Stomach smooth muscle (tissue), 2 donors: Measurements from ENCODE around the gene GRK4.
"Not testable (repeated sequence)": the region's sequence is repeated elsewhere in the genome, so short reads cannot be mapped to it uniquely, and the experiment has no call there.

Experiments
- H3K27ac ChIP-seq: one replicate; pipeline ENCODE4 v1.7.0; 2013; ENCODE audit warnings: mild to moderate bottlenecking, low read length, inconsistent platforms
- H3K27me3 ChIP-seq, 2 donors: one replicate each; pipeline ENCODE4 v1.7.0; 2013; ENCODE audit warnings: low read length in 2 of 2; ENCODE audit not compliant: insufficient read depth in 2 of 2, control insufficient read depth in 1 of 2
- H3K36me3 ChIP-seq, 2 donors: one replicate each; pipeline ENCODE4 v1.7.0; 2013; ENCODE audit warnings: low read length in 2 of 2; ENCODE audit not compliant: control insufficient read depth in 2 of 2, insufficient read depth in 2 of 2
- H3K4me1 ChIP-seq: one replicate; pipeline ENCODE4 v1.7.0; 2013; ENCODE audit warnings: low read length; ENCODE audit not compliant: control insufficient read depth, insufficient read depth
- H3K4me3 ChIP-seq, 2 donors: one replicate each; pipeline ENCODE4 v1.7.0; 2013; ENCODE audit warnings: low read length in 2 of 2
- H3K9ac ChIP-seq, 2 donors: one replicate each; pipeline ENCODE4 v1.7.0; 2013; ENCODE audit warnings: low read length in 2 of 2, mild to moderate bottlenecking in 1 of 2
- H3K9me3 ChIP-seq, 2 donors: one replicate each; pipeline ENCODE4 v1.7.0; 2013; ENCODE audit warnings: low read length in 2 of 2; ENCODE audit not compliant: control insufficient read depth in 2 of 2
- donor health status: healthy.
- donor health status: Pancreatic carcinoma.

GRK4 gene

DNA sequence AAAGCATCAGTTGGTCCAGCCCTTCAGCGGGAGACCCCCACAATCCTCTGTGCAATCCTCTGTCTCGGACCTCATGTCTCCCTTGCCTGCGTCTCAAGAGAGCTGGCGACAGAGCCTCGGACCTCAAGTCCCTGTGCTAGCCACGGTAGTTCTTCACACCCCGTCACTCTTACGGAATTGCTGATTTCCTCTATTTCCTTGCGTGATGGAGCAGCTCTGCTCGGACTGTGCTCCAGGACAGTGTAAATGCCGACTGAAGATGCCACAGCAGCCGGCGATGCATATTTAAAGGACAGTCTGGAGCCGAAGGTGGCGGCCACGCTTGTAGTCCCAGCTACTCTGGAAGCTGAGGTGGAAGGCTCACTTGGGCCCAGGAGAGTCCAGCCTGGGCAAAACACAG, 1.9 kb downstream of the GRK4 start:
- H3K27ac ChIP-seq, result no peak overlapping the region
- no peaks in the 10 kb centered on the region for H3K36me3 ChIP-seq
- no peak overlapping the region for H3K9ac ChIP-seq
- H3K4me3 ChIP-seq, result no peak overlapping the region
- H3K4me1 ChIP-seq, result peaks cover 19% of the 10 kb centered on the region
- H3K27me3 ChIP-seq, result no peaks in the 10 kb centered on the region
- H3K9me3 ChIP-seq, result no peaks in the 10 kb centered on the region

- Histone ChIP-seq H3K4me3 (no peak overlapping the region), H3K27me3 (no peaks in the 10 kb centered on the region), H3K9ac (no peak overlapping the region), H3K9me3 (no peaks in the 10 kb centered on the region), H3K4me1 (peaks cover 7% of the 10 kb centered on the region), H3K36me3 (no peaks in the 10 kb centered on the region), H3K27ac (no peak overlapping the region)
These were observed 5.0 kb downstream of the GRK4 start for GRCh38 chr4:2968381-2968780.

DNA sequence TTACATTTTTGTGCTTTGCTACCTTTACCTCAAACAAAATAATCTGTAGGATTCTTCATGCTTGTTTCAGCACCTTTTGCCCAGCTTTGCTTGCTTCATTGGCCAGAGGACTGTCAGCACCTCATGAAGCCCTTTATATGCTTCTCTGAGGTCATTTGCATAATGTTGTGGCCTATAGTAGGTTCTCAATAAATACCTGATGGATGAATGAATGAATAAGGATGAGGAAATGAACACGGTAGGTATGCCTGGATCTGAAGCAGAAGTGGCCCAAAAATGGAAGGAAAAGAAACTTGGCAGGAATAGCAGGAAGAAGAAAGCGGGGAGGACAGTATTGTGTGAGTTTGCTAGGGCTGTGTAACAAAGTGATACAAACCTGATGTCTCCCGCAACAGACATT, 7.9 kb downstream of the GRK4 start:
- Histone ChIP-seq H3K27ac (no peak overlapping the region), H3K27me3 (no peaks in the 10 kb centered on the region), H3K4me1 (no peaks in the 10 kb centered on the region), H3K36me3 (no peaks in the 10 kb centered on the region), H3K4me3 (no peak overlapping the region), H3K9me3 (no peaks in the 10 kb centered on the region), H3K9ac (no peak overlapping the region)

GRCh38 chr4:2977211-2978088, 14.1 kb downstream of the GRK4 start:
- Histone ChIP-seq H3K9me3 (no peaks in the 10 kb centered on the region), H3K36me3 (no peaks in the 10 kb centered on the region), H3K4me1 (no peaks in the 10 kb centered on the region), H3K27ac (no peak overlapping the region), H3K9ac (no peak overlapping the region), H3K4me3 (no peak overlapping the region), H3K27me3 (no peaks in the 10 kb centered on the region)

DNA sequence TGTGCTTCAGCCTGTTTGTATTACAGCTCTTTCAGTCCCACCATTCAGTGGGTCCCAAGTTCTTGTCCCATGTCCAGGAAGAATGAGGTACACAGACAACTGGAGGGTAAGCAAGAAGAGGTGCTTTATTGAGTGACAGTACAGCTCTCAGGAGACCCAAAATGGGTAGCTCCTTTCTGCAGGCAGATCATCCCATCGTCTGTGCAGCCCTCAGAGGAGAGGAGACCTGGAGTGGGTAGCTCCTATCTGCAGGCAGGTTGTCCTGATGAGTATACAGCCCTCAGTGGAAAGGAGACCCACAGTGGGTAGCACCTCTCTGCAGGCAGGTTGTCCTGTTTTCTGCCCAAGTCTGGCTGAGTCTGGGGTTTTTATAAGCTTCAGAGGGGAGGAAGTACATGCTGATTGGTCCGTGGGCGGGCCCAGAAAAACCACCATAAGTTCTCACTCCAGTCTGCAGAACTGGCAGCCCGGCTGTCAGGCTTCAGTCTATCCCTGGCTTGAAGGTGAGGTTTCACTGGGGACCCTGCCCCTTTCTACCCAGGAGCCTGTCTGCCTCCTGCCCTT, 18.0 kb downstream of the GRK4 start:
- H3K4me1 ChIP-seq, result no peaks in the 10 kb centered on the region
- H3K9me3 ChIP-seq, result no peaks in the 10 kb centered on the region
- no peak overlapping the region for H3K4me3 ChIP-seq
- no peaks in the 10 kb centered on the region for H3K36me3 ChIP-seq
- H3K27me3 ChIP-seq, result no peaks in the 10 kb centered on the region
- no peak overlapping the region for H3K27ac ChIP-seq
- H3K9ac ChIP-seq, result no peak overlapping the region

DNA sequence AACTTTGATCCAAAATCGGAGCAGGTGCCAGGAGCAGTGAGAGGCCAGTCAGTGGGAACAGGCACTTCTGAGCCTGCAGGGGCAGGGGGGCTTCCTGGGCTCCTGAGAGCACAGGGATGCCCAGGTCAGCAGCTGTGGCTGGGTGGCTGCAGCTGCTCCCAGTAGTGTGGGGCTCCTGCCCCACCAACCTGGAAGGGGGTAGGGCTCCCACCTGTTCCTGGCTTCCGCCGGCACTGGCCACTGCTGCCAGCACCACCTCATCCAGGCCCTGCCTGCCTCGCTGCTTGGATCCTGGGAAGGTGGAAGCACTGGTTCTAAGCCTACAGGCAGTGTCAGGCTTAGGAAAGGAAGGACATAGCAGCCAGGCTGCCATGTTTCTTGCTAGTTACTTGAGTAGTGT, 18.6 kb downstream of the GRK4 start:
- Histone ChIP-seq H3K36me3 (no peaks in the 10 kb centered on the region), H3K9me3 (no peaks in the 10 kb centered on the region), H3K4me3 (no peak overlapping the region), H3K9ac (no peak overlapping the region), H3K27ac (no peak overlapping the region), H3K27me3 (no peaks in the 10 kb centered on the region), H3K4me1 (no peaks in the 10 kb centered on the region)

- not testable (repeated sequence) for H3K27ac ChIP-seq
These were observed 20.3 kb downstream of the GRK4 start for GRCh38 chr4:2983715-2984114.

DNA sequence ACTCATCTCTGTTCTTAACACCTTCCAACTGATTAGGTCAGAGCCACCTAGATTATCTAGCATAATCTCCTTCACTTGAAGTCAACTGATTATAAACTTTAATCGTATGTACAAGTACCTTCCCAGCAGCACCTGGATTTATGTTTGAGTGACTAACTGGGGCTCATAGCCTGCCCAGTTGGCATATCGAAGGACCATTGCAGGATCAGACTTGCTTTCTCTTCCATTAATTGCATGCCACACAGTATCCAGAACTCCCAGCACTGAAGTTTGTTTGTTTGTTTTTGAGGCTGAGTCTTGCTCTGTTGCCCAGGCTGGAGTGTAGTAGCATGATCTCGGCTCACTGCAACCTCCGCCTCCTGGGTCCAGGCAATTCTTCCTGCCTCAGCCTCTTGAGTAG, 27.9 kb downstream of the GRK4 start:
- no peak overlapping the region for H3K9ac ChIP-seq
- H3K4me1 ChIP-seq, result no peaks in the 10 kb centered on the region
- no peaks in the 10 kb centered on the region for H3K9me3 ChIP-seq
- H3K36me3 ChIP-seq, result no peaks in the 10 kb centered on the region
- H3K27me3 ChIP-seq, result no peaks in the 10 kb centered on the region
- no peak overlapping the region for H3K27ac ChIP-seq
- no peak overlapping the region for H3K4me3 ChIP-seq

More at GRCh38 chr4:2983715-2984114, 20.3 kb downstream of the GRK4 start:
- not testable (repeated sequence) for H3K36me3 ChIP-seq, H3K9ac ChIP-seq, H3K27me3 ChIP-seq, H3K4me3 ChIP-seq, H3K4me1 ChIP-seq, H3K9me3 ChIP-seq

GRCh38 chr4:2994917-2995316, 31.5 kb downstream of the GRK4 start:
- Histone ChIP-seq H3K9ac (no peak overlapping the region), H3K27me3 (no peaks in the 10 kb centered on the region), H3K4me3 (no peak overlapping the region), H3K4me1 (no peaks in the 10 kb centered on the region), H3K36me3 (no peaks in the 10 kb centered on the region), H3K27ac (no peak overlapping the region), H3K9me3 (no peaks in the 10 kb centered on the region)

DNA sequence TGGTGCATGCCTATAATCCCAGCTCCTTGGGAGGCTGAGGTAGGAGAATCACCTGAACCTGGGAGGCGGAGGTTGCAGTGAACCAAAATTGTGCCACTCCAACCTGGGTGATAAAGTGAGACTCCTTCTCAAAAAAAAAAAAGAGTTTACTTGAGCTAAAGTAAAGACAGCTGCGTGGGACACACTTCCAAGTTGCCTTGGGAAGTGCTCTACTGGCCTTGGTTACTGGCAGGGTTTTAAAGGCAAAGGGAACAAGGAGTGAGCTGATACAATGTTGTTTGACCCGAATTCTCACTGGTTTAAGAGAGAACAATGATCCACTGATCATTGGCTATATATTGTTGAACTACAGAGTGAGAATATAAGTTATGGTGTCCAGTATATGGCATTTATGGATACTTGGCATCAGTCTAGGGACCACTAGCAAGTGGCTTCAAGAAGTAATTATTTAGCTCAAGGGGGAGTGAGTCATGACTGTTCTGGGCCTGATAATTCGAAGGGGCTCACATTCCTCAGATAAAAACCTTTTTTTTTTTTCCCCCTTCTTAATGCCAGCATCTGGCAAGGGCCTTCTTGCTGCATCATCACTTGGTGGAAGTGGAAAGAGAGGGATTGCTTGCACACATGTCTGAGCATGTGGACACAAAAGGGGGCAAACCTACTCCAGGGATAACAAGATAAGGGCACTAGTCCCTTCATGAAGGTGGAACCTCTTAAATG, 32.3 kb downstream of the GRK4 start:
- no peaks in the 10 kb centered on the region for H3K27me3 ChIP-seq
- H3K9ac ChIP-seq, result no peak overlapping the region
- no peaks in the 10 kb centered on the region for H3K36me3 ChIP-seq
- H3K9me3 ChIP-seq, result no peaks in the 10 kb centered on the region
- no peaks in the 10 kb centered on the region for H3K4me1 ChIP-seq
- H3K27ac ChIP-seq, result no peak overlapping the region
- no peak overlapping the region for H3K4me3 ChIP-seq

DNA sequence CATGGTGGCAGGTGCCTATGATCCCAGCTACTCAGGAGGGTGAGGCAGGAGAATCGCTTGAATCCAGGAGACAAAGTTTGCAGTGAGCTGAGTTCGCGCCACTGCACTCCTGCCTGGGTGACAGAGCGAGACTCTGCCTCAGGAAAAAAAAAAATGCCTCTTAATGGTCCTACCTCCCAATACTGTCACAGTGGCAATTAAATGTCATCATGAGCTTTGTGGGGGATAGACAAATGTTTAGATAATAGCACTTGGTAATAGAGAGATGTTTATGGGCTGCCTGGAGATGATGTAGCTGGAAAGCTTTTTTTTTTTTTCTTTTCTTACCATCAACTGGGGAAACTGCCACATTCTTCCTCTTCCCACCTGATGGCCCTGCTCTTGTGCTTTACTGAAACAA, 33.0 kb downstream of the GRK4 start:
- Histone ChIP-seq H3K9me3 (no peaks in the 10 kb centered on the region), H3K4me3 (no peak overlapping the region), H3K27ac (no peak overlapping the region), H3K36me3 (no peaks in the 10 kb centered on the region), H3K27me3 (no peaks in the 10 kb centered on the region), H3K9ac (no peak overlapping the region), H3K4me1 (no peaks in the 10 kb centered on the region)
